Renal cortical epithelial cell (primary cell): Measurements from ENCODE around the gene DIPK1B. TPM values are rescaled to one million over a fixed set of nuclear protein-coding genes. Genes with fewer than 3 reads are reported as not detected.

Source experiments
- DNase-seq: peaks from one replicate; pipeline ENCODE4 v3.0.0-alpha.2; 2011; ENCODE audit warnings: low read depth
- total RNA-seq: library from RNA; depleted of rRNA; stranded (reverse); fragments of >200 nt; gene quantifications from 2 replicates; pipeline ENCODE4 v1.2.3, GENCODE V29; 2014

DIPK1B gene
- total RNA-seq, 1 donor from 2014 or later, result 4.0 TPM

DNA sequence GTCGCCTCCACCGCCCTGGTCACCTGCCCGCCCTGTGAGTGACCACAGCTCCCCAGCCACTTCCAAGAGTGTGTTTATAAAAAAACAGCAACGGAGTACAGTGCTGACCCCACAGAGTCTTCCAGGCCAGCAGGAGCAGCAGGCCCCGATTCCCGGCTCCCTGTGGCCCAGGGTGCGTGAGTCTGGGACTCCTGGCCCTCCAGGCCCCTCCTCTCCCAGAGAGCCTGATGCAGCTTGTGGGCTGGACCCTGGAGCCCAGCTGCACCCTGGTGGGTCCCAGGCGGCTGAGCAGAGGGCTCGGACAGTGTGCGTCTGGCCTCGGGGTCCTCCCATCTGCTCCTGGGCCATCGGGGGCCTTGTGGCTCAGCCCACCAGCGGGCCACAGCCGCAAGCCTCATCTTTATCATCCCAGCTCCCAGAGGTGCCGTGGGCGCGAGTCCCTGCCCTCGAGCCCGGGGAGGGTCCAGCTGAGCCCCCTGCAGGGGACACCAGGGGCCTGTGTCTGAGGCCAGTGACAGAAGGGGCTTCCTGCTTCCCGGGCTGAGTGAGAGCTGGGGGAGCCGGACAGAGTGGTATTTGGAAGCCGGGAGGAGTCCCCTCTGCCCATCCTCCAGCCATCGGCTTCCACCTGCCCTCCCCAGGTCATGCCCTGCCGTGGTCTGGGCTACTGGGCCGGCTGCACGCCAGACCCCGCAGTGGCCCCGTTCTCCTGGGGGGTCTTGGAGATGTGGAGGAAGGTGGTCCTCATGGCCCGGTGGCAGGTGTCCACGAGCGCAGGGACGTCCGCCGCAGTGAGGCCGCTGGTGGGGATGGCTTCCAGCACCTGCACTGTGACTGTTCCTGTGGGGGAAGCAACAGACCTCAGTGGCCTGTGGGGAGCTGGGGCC is 39.0 kb upstream of the DIPK1B start:
- no peak for DNase-seq

DNA sequence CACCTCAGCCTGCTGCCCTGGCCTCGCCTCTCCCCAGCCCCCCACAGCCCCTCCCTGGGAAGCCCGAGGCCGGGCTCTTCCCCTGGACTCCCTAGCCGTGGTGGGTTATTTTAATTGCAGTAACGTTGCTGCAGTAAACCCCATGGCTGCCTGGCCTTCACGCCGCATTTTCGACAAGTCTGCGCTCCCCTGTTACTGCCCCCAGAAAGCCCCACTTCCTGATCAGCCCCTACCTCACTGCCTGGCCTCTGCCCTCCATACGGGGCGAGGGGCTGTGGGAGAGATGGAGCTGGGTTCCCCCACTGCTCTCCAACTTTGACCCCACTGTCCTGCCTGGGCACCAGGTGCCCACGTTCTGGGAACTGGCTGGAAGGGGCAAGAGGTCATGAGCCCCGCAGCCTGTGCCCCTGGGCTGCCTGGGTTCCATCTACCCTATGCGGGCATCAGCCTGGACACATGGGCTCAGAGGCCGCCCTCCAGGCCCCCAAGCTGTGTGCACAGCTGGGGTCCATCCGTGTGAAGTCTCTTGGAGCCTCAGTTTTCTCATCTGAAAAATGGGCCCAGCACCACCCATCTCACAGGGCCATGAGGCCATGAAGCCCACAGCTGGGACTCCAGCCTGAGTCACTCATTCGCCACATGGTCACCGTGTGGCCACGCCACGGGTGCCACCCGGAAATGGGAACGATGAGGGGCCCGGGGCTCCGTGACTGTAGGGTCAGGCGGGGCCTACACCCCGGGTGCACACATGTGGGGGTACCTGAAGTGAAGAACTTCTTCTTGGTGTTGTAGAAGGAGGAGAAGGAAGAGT is 38.2 kb upstream of the DIPK1B start:
- no peak for DNase-seq

DNA sequence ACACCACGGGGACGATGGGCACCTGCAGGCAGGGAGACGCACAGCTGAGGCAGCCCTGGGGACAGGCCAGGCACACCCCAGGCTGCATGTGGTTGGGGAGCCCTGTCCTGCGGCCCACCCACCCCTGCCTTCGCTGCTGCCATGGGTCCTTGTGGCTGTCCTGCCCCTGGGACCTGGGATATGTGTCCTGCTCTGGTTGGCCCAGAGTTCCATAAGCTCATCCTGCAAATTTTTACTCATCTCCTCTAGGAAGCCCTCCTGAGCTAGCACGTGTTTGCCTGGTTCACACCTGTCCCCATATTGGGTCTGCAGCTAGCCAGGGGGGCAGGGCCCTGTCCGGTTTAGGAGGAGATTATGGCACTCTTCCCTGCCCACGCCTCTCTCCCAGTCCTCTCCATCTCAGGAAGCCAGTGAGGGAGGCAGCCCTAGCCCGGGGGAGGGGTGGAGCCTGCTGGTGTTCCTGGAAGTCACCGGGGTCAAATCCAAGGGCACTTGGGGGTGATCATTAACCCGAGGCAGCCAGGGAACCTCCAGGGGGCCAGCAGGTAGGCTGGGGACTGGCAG is 37.5 kb upstream of the DIPK1B start:
- peak; percentile 33 for DNase-seq

DNA sequence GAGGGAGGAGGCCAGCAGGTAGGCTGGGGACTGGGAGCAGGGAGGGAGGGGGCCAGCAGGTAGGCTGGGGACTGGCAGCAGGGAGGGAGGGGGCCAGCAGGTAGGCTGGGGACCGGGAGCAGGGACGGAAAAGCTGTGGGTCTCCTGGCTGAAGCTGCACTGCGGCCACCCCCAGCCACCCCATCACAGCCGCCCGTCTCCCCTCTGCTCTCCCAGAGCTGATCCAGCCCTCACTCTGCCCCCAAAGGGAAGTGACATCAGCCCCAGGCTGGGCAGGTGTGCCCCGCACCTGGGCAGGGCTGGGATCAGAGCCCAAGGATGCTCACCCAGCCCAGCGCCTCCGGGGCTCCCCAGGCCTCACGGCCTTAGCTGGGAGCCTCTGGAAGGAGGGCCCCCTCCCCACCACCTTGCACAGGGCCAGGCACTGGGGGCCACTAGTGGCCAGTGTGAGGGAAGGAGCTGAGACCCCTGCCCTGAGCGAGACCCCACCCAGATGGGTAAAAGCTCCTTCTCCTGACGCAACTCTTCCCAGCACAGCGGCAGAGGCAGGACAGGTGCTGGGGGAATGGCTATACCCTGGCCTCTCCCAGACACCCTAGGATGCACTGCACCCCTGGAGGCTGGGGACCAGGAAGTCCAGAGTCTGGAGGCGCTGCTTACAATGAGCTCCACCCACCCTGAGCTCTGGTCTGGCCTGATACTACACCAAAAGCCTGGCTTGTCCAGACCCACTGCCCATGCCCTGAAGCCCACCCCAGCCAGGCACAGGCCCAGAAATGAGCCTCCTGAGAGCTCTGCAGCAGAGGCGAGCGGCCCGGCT is 36.7 kb upstream of the DIPK1B start:
- DNase-seq, result no peak

DNA sequence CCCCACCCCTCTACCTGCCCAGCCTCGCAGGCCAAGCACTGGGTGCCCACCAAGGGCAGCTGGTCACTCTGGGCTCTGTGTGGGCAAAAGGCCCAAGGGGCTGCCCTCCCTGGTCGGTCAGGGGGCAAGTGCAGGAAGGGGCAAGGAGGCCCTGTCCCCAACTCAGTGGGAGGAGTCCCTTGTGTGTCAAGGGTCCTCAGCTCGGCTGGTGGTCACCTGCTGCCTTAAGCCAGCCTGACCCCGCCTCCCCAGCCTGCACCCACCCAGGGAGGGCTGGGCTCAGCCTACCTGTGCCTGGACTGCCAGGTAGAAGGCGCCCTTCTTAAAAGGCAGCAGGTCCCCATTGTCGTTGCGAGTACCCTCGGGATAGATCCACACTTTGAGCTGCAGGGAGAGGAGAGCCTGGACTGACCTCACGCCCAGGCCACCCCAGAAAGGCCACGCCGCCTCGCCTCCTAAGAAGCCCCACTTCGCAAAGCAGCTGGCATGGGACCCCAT is 36.0 kb upstream of the DIPK1B start:
- DNase-seq, result no peak

DNA sequence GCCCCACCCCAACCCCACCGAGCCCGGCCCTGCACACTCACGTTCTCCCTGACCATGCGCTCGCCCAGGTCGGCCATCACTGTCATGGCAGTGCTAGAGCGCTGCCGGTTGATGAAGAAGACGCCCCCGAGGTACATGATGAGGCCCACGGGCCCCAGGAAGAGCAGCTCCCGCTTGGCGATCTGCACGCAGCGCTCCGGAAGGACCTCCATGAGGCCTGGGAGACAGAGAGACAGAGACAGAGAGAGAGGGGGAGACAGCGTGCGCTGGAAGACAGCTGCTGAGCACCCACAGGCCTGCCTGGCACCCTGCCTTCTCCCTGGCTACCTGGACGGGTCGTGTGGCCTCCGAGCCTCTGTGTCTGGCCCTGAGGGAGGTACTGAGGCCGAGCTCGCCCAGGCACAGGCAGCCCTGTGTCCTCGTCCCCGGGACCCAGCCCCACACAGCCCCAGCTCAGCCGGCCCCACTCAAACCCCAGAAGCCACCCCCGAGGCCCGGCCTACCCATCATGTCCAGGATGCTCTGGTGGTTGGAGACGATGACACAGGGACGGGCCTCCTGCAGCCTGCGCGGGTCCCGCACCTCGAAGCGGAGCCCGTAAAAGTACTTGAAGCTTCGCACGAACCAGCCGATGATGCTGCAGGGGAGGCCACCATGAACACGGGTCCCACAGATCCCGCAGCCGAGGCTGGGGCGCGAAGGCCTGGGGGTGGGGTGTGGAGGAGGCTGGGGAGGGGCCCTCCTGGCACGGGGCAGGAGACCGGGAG is 35.3 kb upstream of the DIPK1B start:
- DNase-seq, result no peak

DNA sequence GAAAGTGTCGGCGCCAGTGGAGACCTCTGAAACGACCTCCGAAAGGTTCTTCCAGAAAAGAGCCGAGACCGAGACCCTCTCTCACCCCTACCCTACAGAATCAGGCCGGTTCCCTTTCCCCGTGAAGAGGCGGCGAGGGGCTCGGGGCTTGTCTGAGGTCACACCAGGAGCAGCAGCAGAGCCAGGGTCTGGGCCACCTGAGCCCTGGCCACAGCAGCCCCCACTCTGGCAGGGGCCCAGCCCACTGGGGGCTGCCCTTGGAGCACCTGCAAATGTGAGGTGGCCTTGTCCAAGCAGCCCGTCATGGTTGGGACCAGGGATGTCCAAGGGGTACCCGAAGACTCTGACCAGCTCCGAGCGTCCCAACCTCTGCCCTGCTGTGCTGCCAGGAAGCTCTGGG is 34.3 kb upstream of the DIPK1B start:
- no peak for DNase-seq

DNA sequence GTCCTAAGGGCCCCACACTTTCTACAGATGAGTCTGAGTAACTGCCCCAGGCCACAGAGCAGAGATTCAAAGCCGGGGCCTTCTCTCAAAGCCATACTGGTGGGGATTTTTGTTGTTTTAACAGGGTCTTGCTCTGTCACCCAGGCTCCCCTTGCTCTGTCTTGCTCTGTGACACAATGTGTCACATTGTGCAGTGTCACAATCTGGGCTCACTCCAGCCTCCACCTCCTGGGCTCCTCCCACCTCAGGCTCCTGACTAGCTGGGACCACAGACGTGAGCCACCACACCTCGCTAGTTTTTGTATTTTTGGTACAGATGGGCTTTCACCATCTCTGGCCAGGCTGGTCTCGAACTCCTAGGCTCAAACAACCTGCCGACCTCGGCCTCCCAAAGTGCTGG is 33.7 kb upstream of the DIPK1B start:
- DNase-seq, result no peak

DNA sequence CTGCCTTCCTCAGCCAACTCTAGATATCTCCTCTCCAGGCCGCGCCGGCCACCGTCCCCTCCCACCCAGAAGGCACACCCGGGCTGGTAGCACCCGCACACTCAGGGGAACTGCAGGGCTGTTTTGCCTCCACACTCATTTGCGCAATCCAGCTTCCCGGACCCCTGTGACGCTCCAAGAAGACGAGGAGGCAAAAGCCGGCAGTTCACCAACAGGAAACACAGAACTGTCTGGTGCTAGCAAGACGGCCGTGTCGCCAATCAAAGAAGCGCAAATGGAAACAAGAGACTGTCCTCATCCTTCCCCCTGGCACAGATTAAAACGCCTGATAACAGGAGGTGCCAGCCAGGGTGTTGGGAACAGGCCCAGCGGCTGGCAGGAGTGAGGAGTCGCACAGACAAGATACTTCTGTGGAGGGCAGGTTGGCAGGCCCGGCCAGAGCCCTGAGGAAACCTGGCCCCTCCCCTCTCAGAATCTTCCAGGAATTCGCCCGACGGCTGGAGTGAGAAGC is 32.9 kb upstream of the DIPK1B start:
- no peak for DNase-seq

DNA sequence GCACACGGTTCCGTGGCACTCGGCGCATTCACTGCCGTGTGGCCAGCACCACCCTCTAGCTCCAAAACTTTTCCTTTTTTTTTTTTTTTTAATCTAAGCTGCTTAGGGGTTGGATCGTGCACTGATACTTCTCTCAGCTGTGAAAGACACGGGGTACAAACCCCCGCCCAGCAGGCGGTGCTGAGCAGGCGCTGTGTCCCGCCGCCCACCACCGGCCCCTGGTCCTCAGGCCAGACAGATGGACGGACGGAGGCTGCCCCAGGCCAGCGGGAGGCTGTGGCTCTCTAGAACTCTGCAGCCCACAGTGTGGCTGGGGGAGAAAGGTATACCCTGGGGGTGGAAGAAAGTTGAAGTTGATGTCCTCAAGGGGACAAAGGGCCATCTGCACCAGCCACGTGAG is 31.3 kb upstream of the DIPK1B start:
- no peak for DNase-seq

DNA sequence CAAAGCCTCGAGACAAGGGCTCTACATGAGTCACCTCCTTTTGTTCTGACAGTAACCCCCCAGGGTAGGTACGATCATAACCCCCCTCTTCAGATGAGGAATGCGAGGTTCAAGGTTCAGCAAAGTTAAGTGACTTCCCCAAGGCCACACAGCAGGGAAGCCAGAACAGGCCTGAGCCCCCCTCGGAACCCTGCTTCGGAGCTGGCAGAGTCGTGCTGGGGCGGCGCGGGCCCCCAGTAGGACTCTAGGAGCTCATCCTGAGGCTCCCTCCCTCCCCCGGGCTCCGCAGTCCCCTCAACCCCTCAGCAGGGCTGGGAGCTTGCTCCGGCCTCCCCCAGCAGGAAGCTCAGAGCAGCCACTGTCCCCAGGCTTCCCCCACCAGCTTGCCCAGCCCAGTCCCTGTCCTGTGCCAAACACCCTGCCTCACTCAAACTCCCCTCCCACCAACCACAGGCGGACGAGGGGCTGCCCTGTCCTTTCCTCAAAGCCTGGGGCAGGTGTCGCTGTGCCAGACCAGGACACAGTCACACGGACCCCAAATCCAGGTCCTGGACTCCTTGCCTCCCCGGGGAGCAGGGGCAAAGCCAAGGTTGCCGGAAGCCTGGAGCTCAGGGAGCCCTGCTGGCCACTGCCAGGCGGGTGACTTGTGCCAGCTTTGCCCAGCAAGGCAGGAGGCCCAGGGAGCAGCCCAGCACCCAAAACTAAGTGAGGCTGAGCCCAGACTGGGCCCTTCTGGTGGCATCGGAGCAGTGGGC is 30.2 kb upstream of the DIPK1B start:
- DNase-seq, result no peak

DNA sequence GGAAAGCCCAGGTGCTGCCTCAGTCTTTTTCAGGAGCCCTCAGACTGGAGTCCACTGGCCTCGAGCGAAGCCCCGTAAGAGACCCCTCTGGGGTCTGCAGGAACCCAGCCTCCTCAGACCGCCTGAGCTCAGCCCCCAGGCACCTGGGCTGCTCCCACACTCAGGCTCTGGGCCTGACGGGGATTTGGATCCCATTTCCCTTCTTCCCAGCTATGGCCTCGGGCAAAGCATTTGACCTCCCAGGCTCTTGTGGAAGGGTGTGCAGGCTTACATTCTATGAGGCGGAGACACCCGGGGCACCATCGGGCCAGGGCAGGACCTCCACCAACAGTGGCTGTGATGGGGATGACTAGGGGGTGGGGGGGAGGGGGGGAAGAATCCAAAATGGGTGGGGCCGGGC is 29.7 kb upstream of the DIPK1B start:
- DNase-seq, result no peak

DNA sequence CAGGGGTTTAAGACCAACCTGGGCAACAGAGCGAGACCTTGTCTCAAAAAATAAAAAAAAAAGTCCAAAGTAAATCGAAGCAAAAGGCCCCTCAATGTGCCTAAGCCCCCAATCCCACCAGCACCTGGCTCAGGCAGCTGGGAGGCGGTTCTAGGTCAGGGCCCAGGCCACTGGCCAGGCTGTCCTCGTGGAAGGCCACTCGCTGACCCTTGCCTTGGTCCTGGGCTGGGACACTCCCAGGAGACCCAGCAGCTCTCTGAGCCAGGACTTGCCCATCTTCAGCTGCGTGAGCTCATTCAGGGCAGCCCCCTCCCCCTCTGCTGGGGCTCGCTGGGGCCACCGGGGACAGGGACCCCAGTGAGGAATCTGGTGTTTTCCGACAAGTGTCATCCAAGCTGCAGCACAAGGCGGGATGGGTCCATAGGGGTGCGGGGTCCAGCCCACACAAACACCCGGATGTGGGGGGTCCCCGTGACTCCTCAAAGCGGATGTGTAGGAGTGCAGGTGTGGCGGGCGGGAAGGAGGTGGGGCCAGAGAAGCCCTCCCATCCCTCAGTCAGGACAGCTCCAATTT is 29.1 kb upstream of the DIPK1B start:
- DNase-seq, result no peak

DNA sequence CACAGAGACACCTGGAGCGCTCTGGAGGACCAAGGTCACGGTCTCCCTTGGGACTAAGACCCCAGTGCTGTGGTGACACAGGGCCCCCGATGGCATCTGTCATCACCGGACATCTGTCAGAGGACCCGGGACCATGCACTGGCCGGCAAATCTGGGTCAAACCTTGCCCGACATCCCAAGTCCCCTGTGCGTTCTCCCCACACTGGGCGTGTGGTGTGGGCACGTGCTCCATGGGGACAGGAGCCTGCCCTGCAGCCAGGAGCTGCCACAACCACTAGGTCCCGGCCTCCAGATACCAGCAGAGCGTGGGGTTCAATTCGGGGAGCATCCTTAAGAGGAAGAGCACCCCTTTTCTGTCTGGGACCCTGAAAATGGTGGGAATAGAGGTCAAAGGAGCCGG is 28.6 kb upstream of the DIPK1B start:
- DNase-seq, result no peak

DNA sequence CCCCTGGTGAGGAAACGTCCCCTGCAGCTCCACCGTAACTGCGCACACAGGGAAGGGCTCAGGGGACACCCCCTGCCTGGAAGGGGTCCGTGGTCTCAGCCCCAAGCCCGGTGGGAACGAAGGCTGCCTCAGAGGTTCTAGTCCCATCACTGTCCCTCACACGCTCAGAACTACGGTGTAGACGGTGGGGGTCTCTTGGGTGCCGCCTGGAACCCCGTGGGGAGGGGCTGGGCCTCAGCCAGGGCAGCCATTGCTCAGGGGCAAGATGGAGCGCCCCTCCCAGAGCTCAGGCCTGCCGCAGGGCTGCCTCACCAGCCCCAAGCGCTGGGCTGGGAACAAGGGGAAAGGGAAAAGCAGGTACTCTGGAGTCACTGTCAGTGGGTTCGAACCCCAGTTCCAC is 28.0 kb upstream of the DIPK1B start:
- DNase-seq, result no peak

DNA sequence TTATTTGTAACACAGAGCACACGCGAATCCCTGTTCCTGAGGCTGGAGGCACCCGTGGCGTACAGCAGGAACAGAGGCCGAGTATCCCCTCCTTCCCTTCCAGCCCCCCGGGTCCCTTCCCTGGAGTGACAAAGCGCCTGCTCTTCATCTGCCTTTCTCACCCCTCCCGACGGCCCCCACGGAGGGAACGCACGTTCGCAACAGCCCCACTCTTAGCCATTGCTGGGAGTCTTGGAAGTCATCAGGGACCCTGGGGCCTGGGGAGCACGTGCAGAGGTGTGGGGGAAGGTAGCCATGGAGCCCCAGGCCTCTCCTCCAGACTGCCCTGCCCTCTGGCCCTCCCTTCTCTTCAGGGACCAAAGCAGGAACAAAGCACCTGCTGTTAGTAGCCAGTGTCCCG is 27.6 kb upstream of the DIPK1B start:
- no peak for DNase-seq

DNA sequence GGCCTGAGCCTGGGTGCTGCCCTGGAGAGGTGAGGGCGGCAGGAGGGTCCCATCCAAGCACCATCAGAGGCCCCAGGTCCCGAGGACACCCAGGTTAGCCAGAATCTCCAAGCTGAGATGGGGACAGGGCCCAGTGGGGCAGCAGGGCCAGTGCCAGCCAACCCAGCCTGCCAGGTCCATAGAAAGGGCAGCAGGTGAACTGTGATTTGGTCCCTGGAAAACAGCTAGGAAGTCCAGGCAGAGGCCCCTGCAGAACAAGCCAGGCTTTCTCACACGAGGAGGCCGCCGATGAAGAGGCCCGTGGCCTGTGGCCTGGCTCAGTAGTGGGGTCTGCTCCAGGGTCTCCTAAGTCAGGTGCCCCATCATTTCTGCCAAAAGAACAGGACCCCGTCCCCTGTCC is 27.2 kb upstream of the DIPK1B start:
- no peak for DNase-seq

DNA sequence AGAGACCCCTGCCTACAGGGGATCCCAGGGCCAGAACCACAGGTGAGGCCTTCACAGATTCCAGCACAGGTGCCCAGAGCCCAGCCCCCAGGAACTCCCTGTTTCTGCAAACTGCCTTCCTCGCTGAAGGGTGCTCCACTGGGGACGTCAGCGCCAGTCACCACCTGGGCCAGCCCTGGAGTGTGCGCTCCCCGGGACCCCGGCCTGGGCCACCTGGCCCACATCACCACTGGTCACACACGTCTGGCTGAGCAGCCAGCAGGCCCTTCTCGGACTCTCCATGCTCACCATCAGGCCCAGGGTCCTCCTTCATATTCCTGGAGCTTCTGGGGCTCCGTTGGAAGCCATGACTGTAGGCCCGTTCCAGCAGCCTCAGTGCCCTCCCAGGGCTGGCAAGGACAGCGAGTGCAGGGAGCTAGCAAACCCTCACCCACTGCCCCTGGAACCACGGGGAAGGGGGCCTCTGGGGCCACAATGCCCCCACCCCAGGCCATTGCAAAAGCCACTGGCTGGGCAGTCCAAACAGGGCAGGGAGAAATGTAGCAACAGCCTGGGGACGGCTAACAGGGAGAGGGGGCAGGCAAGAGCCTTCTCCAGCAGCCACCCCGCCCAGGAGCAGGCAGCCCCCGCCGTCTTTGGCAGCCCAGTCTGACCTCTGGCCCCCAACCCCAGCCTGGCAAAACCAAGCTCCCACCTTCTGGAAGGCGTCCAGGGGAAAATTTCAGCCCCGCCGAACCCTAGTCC is 26.4 kb upstream of the DIPK1B start:
- DNase-seq, result no peak

DNA sequence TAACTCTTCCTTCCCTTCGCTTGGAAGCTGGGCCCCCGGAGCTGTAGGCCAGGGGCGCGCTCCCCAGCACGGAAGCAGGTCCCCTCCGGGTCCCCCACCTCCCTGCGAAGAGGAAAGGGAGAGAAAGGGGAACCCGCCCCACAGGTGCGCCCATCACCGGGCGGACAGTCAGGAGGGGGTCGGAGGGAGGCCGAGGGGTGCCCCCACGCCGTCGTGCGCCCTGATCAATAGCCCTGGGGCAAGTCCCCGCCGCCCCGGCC is 25.9 kb upstream of the DIPK1B start:
- DNase-seq, result no peak
